ENCODE results near the gene DHX58.

Gene DHX58

GRCh38 chr17:42112552-42113176 is at the start of gene DHX58:
Gene DHX58 (minus strand): TSS chr17:42112714. CDS start chr17:42111892, 822 bp downstream.
- peaks cover 9% of the 10 kb centered on the region; the same call in 1 of the 2 replicates for H3K79me2 ChIP-seq (ENCODE audit: insufficient read depth, low read length)
- TF ChIP-seq EZH2phosphoT487 (IDR thresholded peaks at IDR 0.05; ENCODE audit: borderline replicate concordance) (no peak), CTCF (conservative IDR thresholded peaks at IDR 0.05; ENCODE audit: low read length) (no peak)
- no peaks in the 10 kb centered on the region for H3K9me3 ChIP-seq (ENCODE audit: insufficient read depth, low read depth, low read length)
- no peaks in the 10 kb centered on the region for H3K27me3 ChIP-seq (ENCODE audit: insufficient read depth, low read length, poor library complexity, severe bottlenecking)
- H3K9ac ChIP-seq (ENCODE audit: low read depth, low read length, poor library complexity, severe bottlenecking), result peak within 1 kb of the TSS; percentile 95
- H2AFZ ChIP-seq (ENCODE audit: low read length), result peak within 1 kb of the TSS; percentile 7; the same call in 1 of the 2 replicates
- peak within 1 kb of the TSS; percentile 79 for H3K4me2 ChIP-seq (ENCODE audit: low read depth, low read length, poor library complexity, severe bottlenecking)
- no peaks in the 10 kb centered on the region; the same call in 1 of the 2 replicates for H3K36me3 ChIP-seq (ENCODE audit: insufficient read depth, low read length)
- no peaks in the 10 kb centered on the region for H3K9me2 ChIP-seq (replicated peaks; ENCODE audit: low read depth, low read length)
- no peaks in the 10 kb centered on the region for H4K20me1 ChIP-seq (ENCODE audit: insufficient read depth, low read length, poor library complexity, severe bottlenecking)
- H3F3A ChIP-seq (ENCODE audit: low read depth), result no peaks in the 10 kb centered on the region
- peak within 1 kb of the TSS; percentile 82 for H3K4me3 ChIP-seq (ENCODE audit: low read length, poor library complexity, severe bottlenecking)
- peaks cover 30% of the 10 kb centered on the region for H3K4me1 ChIP-seq (ENCODE audit: insufficient read depth, low read length, poor library complexity, severe bottlenecking)

GRCh38 chr17:42160531-42160910 is 48.0 kb upstream of the DHX58 start:
- no peaks in the 10 kb centered on the region for H3K36me3 ChIP-seq (ENCODE audit: insufficient read depth, low read length)
- no peak overlapping the region for H3K9ac ChIP-seq (ENCODE audit: low read depth, low read length, poor library complexity, severe bottlenecking)
- no peaks in the 10 kb centered on the region for H3K4me1 ChIP-seq (ENCODE audit: insufficient read depth, low read length, poor library complexity, severe bottlenecking)
- H3K4me3 ChIP-seq (ENCODE audit: low read length, poor library complexity, severe bottlenecking), result no peak overlapping the region
- TF ChIP-seq CTCF (conservative IDR thresholded peaks at IDR 0.05; ENCODE audit: low read length), result no peak
- TF ChIP-seq EZH2phosphoT487 (IDR thresholded peaks at IDR 0.05; ENCODE audit: borderline replicate concordance), result no peak
- no peaks in the 10 kb centered on the region for H3F3A ChIP-seq (ENCODE audit: low read depth)
- no peaks in the 10 kb centered on the region for H3K27me3 ChIP-seq (ENCODE audit: insufficient read depth, low read length, poor library complexity, severe bottlenecking)
- H3K79me2 ChIP-seq (ENCODE audit: insufficient read depth, low read length), result no peaks in the 10 kb centered on the region
- H4K20me1 ChIP-seq (ENCODE audit: insufficient read depth, low read length, poor library complexity, severe bottlenecking), result no peaks in the 10 kb centered on the region
- H3K9me3 ChIP-seq (ENCODE audit: insufficient read depth, low read depth, low read length), result no peaks in the 10 kb centered on the region
- no peak overlapping the region for H2AFZ ChIP-seq (ENCODE audit: low read length)
- H3K4me2 ChIP-seq (ENCODE audit: low read depth, low read length, poor library complexity, severe bottlenecking), result no peak overlapping the region
- no peaks in the 10 kb centered on the region for H3K9me2 ChIP-seq (replicated peaks; ENCODE audit: low read depth, low read length)

DNA sequence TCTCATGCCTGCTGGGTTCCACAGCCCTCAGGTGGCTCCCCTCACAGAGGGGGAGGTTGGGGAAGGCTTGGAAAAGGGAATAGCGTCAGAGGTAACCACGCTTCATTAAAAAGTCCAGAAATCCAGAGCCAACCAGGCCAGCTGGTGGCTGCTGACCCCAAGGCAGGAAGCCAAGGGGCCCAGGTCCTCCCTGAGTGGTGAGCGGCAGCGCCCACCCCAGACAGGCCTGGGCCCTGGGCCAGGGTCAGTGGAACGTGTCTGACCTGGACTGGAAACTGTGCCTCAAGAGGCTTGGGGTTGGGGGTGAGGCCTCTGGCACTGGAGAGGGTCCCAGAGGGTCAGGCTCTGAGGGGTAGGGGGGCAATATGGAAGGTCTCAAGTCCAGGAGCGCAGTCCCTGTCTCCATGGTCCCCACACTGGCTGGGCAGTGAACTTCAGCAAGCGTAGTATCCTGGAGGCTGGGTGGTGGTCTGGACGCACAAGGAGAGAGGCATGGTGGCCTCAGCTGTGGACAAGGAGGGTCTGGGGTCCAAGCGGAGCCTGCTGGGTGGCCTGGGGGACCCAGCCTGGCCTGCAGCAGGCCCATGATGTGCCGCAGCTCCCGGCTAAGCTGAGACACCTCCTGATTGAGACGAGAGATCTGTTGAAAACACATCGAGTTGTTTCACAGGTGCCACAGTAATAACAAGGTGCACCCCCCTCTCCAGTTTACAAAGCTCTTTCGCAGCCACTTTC is 47.4 kb upstream of the DHX58 start:
- H3K9me2 ChIP-seq (replicated peaks; ENCODE audit: low read depth, low read length), result no peaks in the 10 kb centered on the region
- no peaks in the 10 kb centered on the region for H3K9me3 ChIP-seq (ENCODE audit: insufficient read depth, low read depth, low read length)
- no peak for TF ChIP-seq CTCF (conservative IDR thresholded peaks at IDR 0.05; ENCODE audit: low read length)
- no peak for TF ChIP-seq EZH2phosphoT487 (IDR thresholded peaks at IDR 0.05; ENCODE audit: borderline replicate concordance)
- H2AFZ ChIP-seq (ENCODE audit: low read length), result no peak overlapping the region
- no peak overlapping the region for H3K4me2 ChIP-seq (ENCODE audit: low read depth, low read length, poor library complexity, severe bottlenecking)
- H3K79me2 ChIP-seq (ENCODE audit: insufficient read depth, low read length), result no peaks in the 10 kb centered on the region
- H3K4me3 ChIP-seq (ENCODE audit: low read length, poor library complexity, severe bottlenecking), result no peak overlapping the region
- no peaks in the 10 kb centered on the region for H4K20me1 ChIP-seq (ENCODE audit: insufficient read depth, low read length, poor library complexity, severe bottlenecking)
- no peaks in the 10 kb centered on the region for H3K36me3 ChIP-seq (ENCODE audit: insufficient read depth, low read length)
- H3K27me3 ChIP-seq (ENCODE audit: insufficient read depth, low read length, poor library complexity, severe bottlenecking), result no peaks in the 10 kb centered on the region
- H3F3A ChIP-seq (ENCODE audit: low read depth), result no peaks in the 10 kb centered on the region
- H3K9ac ChIP-seq (ENCODE audit: low read depth, low read length, poor library complexity, severe bottlenecking), result no peak overlapping the region
- H3K4me1 ChIP-seq (ENCODE audit: insufficient read depth, low read length, poor library complexity, severe bottlenecking), result no peaks in the 10 kb centered on the region
